Measurements from ENCODE around the gene ROMO1. TPM values are rescaled to one million over a fixed set of nuclear protein-coding genes. Genes with fewer than 3 reads are reported as not detected.

Gene ROMO1
- total RNA-seq, 1 donor from 2014 or later, result 210 TPM

GRCh38 chr20:35653893-35654292 lies 45.3 kb upstream of the ROMO1 start:
- intact Hi-C loops (cut with micrococcal nuclease), result no loop called here
- Histone ChIP-seq H3K4me3 (no peak overlapping the region), H3K9me3 (replicated peaks) (no peaks in the 10 kb centered on the region), H3K27ac (replicated peaks) (no peak overlapping the region), H3K27me3 (ENCODE audit: low read depth) (no peaks in the 10 kb centered on the region), H3K36me3 (peaks cover 27% of the 10 kb centered on the region), H3K4me1 (peaks cover 74% of the 10 kb centered on the region)
- no peak for DNase-seq
- TF ChIP-seq CTCF (IDR thresholded peaks at IDR 0.05; ENCODE audit: borderline replicate concordance), result no peak

- H3K27me3 ChIP-seq (ENCODE audit: low read depth), result no peaks in the 10 kb centered on the region
- TF ChIP-seq CTCF (IDR thresholded peaks at IDR 0.05; ENCODE audit: borderline replicate concordance), result no peak
- H3K4me1 ChIP-seq, result peaks cover 74% of the 10 kb centered on the region
- intact Hi-C loops (cut with micrococcal nuclease), result no loop called here
- DNase-seq, result no peak
- H3K36me3 ChIP-seq, result peaks cover 27% of the 10 kb centered on the region
- H3K4me3 ChIP-seq, result no peak overlapping the region
- no peak overlapping the region for H3K27ac ChIP-seq (replicated peaks)
- no peaks in the 10 kb centered on the region for H3K9me3 ChIP-seq (replicated peaks)
Measured at GRCh38 chr20:35654415-35654814, 44.8 kb upstream of the ROMO1 start.

- Histone ChIP-seq H3K27me3 (ENCODE audit: low read depth) (no peaks in the 10 kb centered on the region), H3K27ac (replicated peaks) (no peak overlapping the region), H3K36me3 (peaks cover 27% of the 10 kb centered on the region), H3K9me3 (replicated peaks) (no peaks in the 10 kb centered on the region), H3K4me1 (peaks cover 77% of the 10 kb centered on the region), H3K4me3 (no peak overlapping the region)
- intact Hi-C loops (cut with micrococcal nuclease), result no loop called here
- no peak for DNase-seq
- no peak for TF ChIP-seq CTCF (IDR thresholded peaks at IDR 0.05; ENCODE audit: borderline replicate concordance)
Measured at GRCh38 chr20:35657271-35657670, 41.9 kb upstream of the ROMO1 start.

GRCh38 chr20:35660122-35660937 lies 38.9 kb upstream of the ROMO1 start:
- Histone ChIP-seq H3K4me1 (peaks cover 92% of the 10 kb centered on the region), H3K27ac (replicated peaks) (no peak overlapping the region), H3K9me3 (replicated peaks) (no peaks in the 10 kb centered on the region), H3K36me3 (no peaks in the 10 kb centered on the region), H3K4me3 (no peak overlapping the region), H3K27me3 (ENCODE audit: low read depth) (no peaks in the 10 kb centered on the region)
- DNase-seq, result no peak
- intact Hi-C loops (cut with micrococcal nuclease), result no loop called here
- TF ChIP-seq CTCF (IDR thresholded peaks at IDR 0.05; ENCODE audit: borderline replicate concordance), result no peak

- peak overlapping the region; percentile 86 for H3K4me3 ChIP-seq
- H3K9me3 ChIP-seq (replicated peaks), result no peaks in the 10 kb centered on the region
- H3K36me3 ChIP-seq, result no peaks in the 10 kb centered on the region
- no peak for DNase-seq
- H3K27ac ChIP-seq (replicated peaks), result no peak overlapping the region
- no peaks in the 10 kb centered on the region for H3K27me3 ChIP-seq (ENCODE audit: low read depth)
- intact Hi-C loops (cut with micrococcal nuclease), result no loop called here
- TF ChIP-seq CTCF (IDR thresholded peaks at IDR 0.05; ENCODE audit: borderline replicate concordance), result no peak
- peaks cover 88% of the 10 kb centered on the region for H3K4me1 ChIP-seq
Measured at GRCh38 chr20:35661053-35661452, 38.2 kb upstream of the ROMO1 start.
